GM23248 (cell line): ENCODE measurements around the gene THEMIS2.

Experiments used
- EZH2 ChIP-seq: fragments of 200-600 bp; sonication (generic); IDR thresholded peaks from 2 replicates; pipeline ENCODE4 v1.6.1; 2018; ENCODE audit warnings: antibody characterized with exemption, mild to moderate bottlenecking; ENCODE audit not compliant: insufficient read depth, poor library complexity, severe bottlenecking
- EZH2phosphoT487 ChIP-seq: fragments of 200-600 bp; sonication (generic); IDR thresholded peaks from 2 replicates; pipeline ENCODE4 v1.6.1; 2018; ENCODE audit warnings: antibody characterized with exemption, moderate library complexity, mild to moderate bottlenecking, low read depth; ENCODE audit not compliant: insufficient read depth

GRCh38 chr1:27872059-27872801, at the start of gene THEMIS2:
- TF ChIP-seq EZH2 (no peak), EZH2phosphoT487 (no peak)
